Heart right ventricle (tissue), 16 donors: ENCODE measurements around the gene SORCS3. TPM values are rescaled to one million over a fixed set of nuclear protein-coding genes. Genes with fewer than 3 reads are reported as not detected.

ENCODE experiments used
- ATAC-seq, 8 donors: fragments of 200-7000 bp; cut with Tn5 transposase; one replicate each; pipeline ENCODE4 v1.9.1; 2020; ENCODE audit warnings: mild to moderate bottlenecking in 8 of 8, moderate library complexity in 8 of 8, moderate number of reproducible peaks in 1 of 8
- DNase-seq, 2 donors: peaks; one replicate each; pipeline ENCODE4 v3.0.0-alpha.2; 2020
- H3K27ac ChIP-seq, 10 donors: fragments of 200-600 bp; sonication (generic) in 2 of 10; one replicate each; pipeline versions ENCODE4 v1.5.0 to v1.8.0; 2020 to 2022; ENCODE audit warnings: mild to moderate bottlenecking in 3 of 10
- H3K27me3 ChIP-seq, 7 donors: fragments of 200-600 bp; one replicate each; pipeline ENCODE4 v1.8.0; 2021 to 2022; ENCODE audit warnings: mild to moderate bottlenecking in 2 of 7
- H3K36me3 ChIP-seq, 9 donors: fragments of 200-600 bp; sonication (generic) in 1 of 9; one replicate each; pipeline versions ENCODE4 v1.5.0 to v1.8.0; 2020 to 2022; ENCODE audit warnings: mild to moderate bottlenecking in 2 of 9
- H3K4me1 ChIP-seq, 9 donors: fragments of 200-600 bp; sonication (generic) in 1 of 9; one replicate each; pipeline versions ENCODE4 v1.5.0 to v1.8.0; 2020 to 2022; ENCODE audit warnings: mild to moderate bottlenecking in 4 of 9
- H3K4me3 ChIP-seq, 10 donors: fragments of 200-600 bp; sonication (generic) in 2 of 10; one replicate each; pipeline versions ENCODE4 v1.5.0 to v1.8.0; 2020 to 2022; ENCODE audit warnings: mild to moderate bottlenecking in 7 of 10, moderate library complexity in 2 of 10
- H3K9me3 ChIP-seq, 11 donors: fragments of 200-600 bp in 10 of 11; sonication (generic) in 2 of 11; one replicate each; pipeline versions ENCODE4 v1.5.0 to v1.8.0; 2013 to 2022; ENCODE audit warnings: mild to moderate bottlenecking in 2 of 11, control low read depth in 1 of 11, moderate library complexity in 1 of 11
- WGBS, 2 donors: extraction: QIAGEN DNeasy Blood & Tissue Kit; methylation state at CpG; one replicate each; pipeline ENCODE4 v1.1.7; 2013; ENCODE audit warnings: inconsistent platforms in 1 of 2; 5-methylcytosine and 5-hydroxymethylcytosine counted together
- intact Hi-C, 10 donors: fragments of 100-400 bp; cut with DNase I; formaldehyde crosslinking; loops; one replicate each; pipeline versions ENCODE4 v1.11.1 to v1.14.2; 2022
- polyA plus RNA-seq, 2 donors: library from polyadenylated mRNA; stranded (reverse); fragments of 200-250 nt; gene quantifications; one replicate each; pipeline ENCODE4 v1.2.3, GENCODE V29; 2013
- total RNA-seq, 10 donors: library from RNA; stranded (reverse); fragmentation: NEBNext Ultra II Directional in 3 of 10; extraction: Animal tissue kit (Norgen Biotek cat#: 25700) in 3 of 10; gene quantifications; one replicate each; pipeline versions ENCODE4 v1.2.1 to v1.2.4, GENCODE V29; 2021 to 2023
- TF ChIP-seq, protein P1 (sequence below), 9 donors: fragments of 200-600 bp; sonication (generic) in 2 of 9; IDR thresholded peaks; one replicate each; pipeline versions ENCODE4 v1.5.0 to v1.8.0; 2021 to 2022; ENCODE audit warnings: antibody characterized with exemption in 9 of 9, mild to moderate bottlenecking in 5 of 9, moderate library complexity in 1 of 9
- donor health status: Arrhythmogenic right ventricular cardiomyopathy.
- donor health status: ischemic (EF 13 %, LVEDD 7.1; RV severe dilation, severe dysfunction).
- donor health status: healthy with polysubstance abuse.
- donor health status: DM: no; HTN: yes; CAD: no.
- donor health status: DM: no; HTN: no; CAD: no.
- donor health status: ischemic (EF 25% LVEDD 6.9; RV normal size, moderate dysfunction).
- donor health status: ischemic (EF 25% LVEDD 5.7; RV mildly dilated, moderate dysfunction).
- donor health status: healthy.
- donor health status: DM: yes; HTN: yes; CAD: no.
- donor health status: Ischemic cardiomyopathy.
- donor health status: ischemic (EF 35%, LVEDD 5.7; RV mildly dilated, moderate dysfunction).
- donor health status: nonischemic (EF 11% LVEDD 7.7; RV severe dilation, severe dysfunction).
- donor health status: DM: yes; HTN: yes; CAD: no.
- donor health status: PGD.
- donor health status: ischemic (EF 29% LVEDD 5.4; RV normal size, mild dysfunction).
- donor health status: nonischemic (EF 23%, LVEDD 6.1; RV moderate dilation, normal function).

Gene SORCS3
- total and polyA plus RNA-seq, 12 donors, result 0.01 to 0.09 (median 0.05) TPM; not detected in 4

DNA sequence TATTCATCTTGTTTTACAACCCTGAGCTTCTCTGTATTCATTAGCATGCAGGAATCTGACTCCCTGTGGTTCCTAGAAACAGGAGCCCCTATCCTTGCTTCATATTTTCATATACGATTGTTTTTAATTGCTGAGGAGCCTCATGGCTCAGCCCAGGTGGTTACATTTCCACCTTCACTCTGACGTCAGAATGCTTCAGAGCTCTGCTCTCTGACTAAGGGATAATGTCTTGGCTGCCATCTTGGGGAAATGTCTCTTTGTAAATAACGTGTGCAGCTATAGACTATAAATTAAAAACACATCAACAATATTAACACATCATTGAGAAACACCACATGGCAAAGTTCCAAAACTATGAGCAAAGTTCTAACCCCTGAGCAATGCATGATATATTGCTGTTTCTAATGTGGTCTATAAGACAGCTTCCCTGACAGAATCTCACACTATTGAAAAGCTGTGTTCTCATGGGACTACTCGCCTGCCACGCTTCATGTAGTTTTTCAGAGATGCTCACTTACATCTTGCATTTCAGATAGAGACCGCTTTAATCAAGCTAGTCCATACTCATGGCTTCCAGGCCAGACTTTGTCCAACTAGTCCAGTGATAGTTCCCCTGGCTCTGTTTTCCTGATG lies 227.0 kb downstream of the SORCS3 start:
- Histone ChIP-seq H3K4me1 (no peaks in the 10 kb centered on the region), H3K36me3 (no peaks in the 10 kb centered on the region), H3K9me3 (no peaks in the 10 kb centered on the region), H3K27ac (no peak overlapping the region), H3K4me3 (no peak overlapping the region), H3K27me3 (no peaks in the 10 kb centered on the region)
- DNase-seq (no peak), ATAC-seq (no peak)
- 79 to 85% methylated on average over 6 of the region's 6 CpGs for WGBS, 2 donors
- TF ChIP-seq, protein P1, sequence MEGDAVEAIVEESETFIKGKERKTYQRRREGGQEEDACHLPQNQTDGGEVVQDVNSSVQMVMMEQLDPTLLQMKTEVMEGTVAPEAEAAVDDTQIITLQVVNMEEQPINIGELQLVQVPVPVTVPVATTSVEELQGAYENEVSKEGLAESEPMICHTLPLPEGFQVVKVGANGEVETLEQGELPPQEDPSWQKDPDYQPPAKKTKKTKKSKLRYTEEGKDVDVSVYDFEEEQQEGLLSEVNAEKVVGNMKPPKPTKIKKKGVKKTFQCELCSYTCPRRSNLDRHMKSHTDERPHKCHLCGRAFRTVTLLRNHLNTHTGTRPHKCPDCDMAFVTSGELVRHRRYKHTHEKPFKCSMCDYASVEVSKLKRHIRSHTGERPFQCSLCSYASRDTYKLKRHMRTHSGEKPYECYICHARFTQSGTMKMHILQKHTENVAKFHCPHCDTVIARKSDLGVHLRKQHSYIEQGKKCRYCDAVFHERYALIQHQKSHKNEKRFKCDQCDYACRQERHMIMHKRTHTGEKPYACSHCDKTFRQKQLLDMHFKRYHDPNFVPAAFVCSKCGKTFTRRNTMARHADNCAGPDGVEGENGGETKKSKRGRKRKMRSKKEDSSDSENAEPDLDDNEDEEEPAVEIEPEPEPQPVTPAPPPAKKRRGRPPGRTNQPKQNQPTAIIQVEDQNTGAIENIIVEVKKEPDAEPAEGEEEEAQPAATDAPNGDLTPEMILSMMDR (IDR thresholded peaks at IDR 0.05), result no peak
- intact Hi-C loops, result no loop called here

DNA sequence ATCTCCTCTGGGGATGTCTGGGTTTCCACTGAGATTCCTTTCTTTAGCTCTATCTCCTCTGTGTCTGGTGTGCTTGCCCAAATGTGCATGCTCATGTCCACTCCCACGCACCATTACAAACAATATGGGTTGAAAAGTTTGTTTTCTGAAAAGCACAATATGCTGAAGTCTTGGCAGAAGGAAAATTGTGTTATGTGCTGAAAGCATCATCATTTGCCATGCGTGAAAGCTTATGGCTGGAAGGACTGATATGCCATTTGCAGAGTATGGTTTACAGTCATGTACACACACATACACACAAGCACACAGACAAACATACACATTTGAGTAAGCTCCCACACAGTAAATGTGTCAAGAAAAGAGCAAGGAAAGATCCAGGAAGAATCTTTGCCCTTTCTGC lies 231.6 kb downstream of the SORCS3 start:
- 53 to 73% methylated on average over 2 of the region's 2 CpGs for WGBS, 2 donors
- TF ChIP-seq, protein P1 (IDR thresholded peaks at IDR 0.05), result no peak
- intact Hi-C loops, result no loop called here
- no peak overlapping the region for H3K27ac ChIP-seq
- H3K4me3 ChIP-seq, result no peak overlapping the region
- ATAC-seq, result no peak
- no peaks in the 10 kb centered on the region for H3K9me3 ChIP-seq
- no peaks in the 10 kb centered on the region for H3K27me3 ChIP-seq
- DNase-seq, result no peak
- H3K36me3 ChIP-seq, result no peaks in the 10 kb centered on the region
- H3K4me1 ChIP-seq, result no peaks in the 10 kb centered on the region

DNA sequence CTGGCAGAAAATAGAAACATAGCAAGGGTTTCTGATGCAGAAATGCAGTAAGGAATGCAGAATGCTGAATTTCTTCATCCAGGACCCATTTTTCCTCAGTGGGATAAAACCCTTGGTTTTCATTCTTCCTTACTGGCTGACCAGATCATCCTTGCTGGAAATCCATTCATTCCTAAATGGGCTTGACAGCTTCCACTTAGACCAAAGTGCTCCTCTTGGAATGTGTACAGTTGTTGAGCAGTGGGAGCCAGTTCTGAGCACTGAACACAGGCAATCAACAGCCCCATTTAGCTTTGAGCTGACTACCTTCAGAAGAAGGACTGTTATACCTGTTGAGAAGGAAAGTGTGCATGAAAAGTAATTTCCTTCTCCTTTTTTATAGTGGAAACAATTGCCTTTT lies 232.1 kb downstream of the SORCS3 start:
- Histone ChIP-seq H3K9me3 (no peaks in the 10 kb centered on the region), H3K36me3 (no peaks in the 10 kb centered on the region), H3K4me1 (no peaks in the 10 kb centered on the region), H3K27me3 (no peaks in the 10 kb centered on the region), H3K4me3 (no peak overlapping the region), H3K27ac (no peak overlapping the region)
- intact Hi-C loops, result no loop called here
- no peak for DNase-seq
- no peak for ATAC-seq
- TF ChIP-seq, protein P1 (IDR thresholded peaks at IDR 0.05), result no peak

DNA sequence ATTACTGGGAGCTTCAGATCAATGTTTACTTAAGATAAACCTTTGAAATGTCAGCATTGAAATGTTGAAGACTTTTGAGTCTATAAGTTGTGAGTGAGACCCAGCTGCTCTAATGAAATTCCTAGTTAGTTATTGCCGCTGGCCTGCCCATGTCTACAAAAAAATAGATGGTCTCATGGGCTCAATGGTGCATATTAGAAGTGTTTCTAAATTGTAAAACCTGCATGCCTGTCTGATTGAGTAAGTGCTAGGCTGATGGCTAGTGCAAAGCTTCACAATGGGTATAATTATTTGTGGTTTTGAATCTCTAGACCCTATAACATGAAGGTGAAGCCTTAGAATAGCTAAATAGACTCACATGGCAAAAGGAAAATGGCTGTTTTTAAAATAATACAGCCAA lies 234.5 kb downstream of the SORCS3 start:
- H3K4me3 ChIP-seq, result no peak overlapping the region
- intact Hi-C loops, result no loop called here
- TF ChIP-seq, protein P1 (IDR thresholded peaks at IDR 0.05), result no peak
- H3K4me1 ChIP-seq, result no peaks in the 10 kb centered on the region
- no peak overlapping the region for H3K27ac ChIP-seq
- H3K9me3 ChIP-seq, result no peaks in the 10 kb centered on the region
- ATAC-seq, result no peak
- no peaks in the 10 kb centered on the region for H3K36me3 ChIP-seq
- DNase-seq, result no peak
- no peaks in the 10 kb centered on the region for H3K27me3 ChIP-seq
- 77 to 79% methylated on average over 1 of the region's 1 CpG for WGBS, 2 donors
